MM.1S (cell line): ENCODE results near the gene PGBD5.

Source experiments
- CTCF ChIP-seq: fragments of 300-600 bp; sonication (generic); IDR thresholded peaks from 2 replicates; pipeline ENCODE4 v1.5.1; 2016; ENCODE audit warnings: antibody characterized with exemption, low read length, mixed read lengths
- EZH2 ChIP-seq: fragments of 300-600 bp; sonication (generic); optimal IDR thresholded peaks from 2 replicates; pipeline ENCODE3; 2017; ENCODE audit warnings: low read depth, mild to moderate bottlenecking, antibody characterized with exemption, low read length, mixed read lengths
- EZH2phosphoT487 ChIP-seq: fragments of 300-600 bp; sonication (generic); IDR thresholded peaks from 2 replicates; pipeline ENCODE4 v1.6.1; 2018; ENCODE audit warnings: antibody characterized with exemption, low read length

DNA sequence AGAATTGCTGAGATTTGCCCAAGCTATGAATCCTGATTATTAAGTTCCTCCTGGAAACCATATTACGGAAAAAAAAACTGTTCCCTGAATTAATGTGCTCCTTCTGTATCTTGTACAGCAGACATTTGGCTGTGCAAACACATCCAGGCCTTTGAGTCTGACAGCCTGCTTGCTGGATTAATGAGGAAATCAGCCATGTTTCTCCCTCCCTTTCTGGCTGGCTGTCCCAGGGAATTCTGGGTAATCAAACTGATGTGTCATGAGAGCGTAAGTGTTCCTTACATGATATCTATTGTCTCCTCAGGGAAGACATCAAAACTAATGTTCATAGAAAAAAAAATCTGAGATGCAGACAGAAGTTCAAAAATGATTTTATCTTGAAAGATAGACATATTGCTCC is 18.8 kb downstream of the PGBD5 start:
- TF ChIP-seq CTCF (no peak), EZH2 (no peak), EZH2phosphoT487 (no peak)
